Stimulated activated CD4-positive, alpha-beta T cell treated with anti-CD3 and anti-CD28 coated beads, Interleukin-12 subunit alpha, Interleukin-12 subunit beta, amount 100 ng/mL, for 4 hours (primary cell): ENCODE results near the gene TDRD1.

Experiments
- DNase-seq: peaks from one replicate; pipeline ENCODE4 v3.0.0-alpha.2; 2020

Gene TDRD1

DNA sequence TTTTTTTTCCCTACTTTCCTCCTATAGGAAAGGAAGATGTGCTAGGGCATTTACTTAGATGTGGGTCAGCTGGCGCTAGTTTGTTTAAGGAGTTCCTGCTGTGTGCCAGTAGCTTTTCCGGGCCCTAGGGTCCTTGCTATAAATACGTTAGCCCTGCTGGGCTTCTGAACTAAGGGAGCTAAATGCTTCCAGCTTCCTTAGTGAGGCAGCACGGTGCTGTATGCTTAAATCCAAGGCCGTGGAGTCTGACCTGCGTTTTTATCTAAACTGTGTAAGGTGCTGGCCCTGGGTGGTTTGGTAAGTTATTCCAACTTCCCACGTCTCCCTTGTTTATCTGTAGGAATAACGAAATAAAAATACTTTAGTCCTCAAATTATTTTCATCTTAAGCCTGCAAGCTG lies 594 bp downstream of the TDRD1 start:
- no peak for DNase-seq

DNA sequence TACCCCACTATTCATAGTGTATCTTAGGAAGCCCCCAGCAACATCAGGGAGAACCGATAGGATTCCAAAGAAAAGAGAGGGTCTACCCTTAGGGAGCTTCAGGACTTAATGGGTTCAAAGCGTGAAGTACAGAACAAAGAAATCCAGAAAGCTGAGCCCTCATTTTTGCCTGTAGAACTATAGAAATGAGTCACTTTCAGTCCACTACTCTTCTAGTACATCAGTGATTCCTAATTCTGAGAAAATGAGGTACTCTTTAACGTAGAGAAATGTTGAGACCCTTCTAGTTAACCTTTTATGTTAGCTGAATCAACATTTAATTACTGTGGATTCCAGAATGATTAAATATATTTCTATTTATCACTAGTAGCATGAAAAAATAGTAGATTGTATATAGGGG lies 1.8 kb downstream of the TDRD1 start:
- DNase-seq: no peak

DNA sequence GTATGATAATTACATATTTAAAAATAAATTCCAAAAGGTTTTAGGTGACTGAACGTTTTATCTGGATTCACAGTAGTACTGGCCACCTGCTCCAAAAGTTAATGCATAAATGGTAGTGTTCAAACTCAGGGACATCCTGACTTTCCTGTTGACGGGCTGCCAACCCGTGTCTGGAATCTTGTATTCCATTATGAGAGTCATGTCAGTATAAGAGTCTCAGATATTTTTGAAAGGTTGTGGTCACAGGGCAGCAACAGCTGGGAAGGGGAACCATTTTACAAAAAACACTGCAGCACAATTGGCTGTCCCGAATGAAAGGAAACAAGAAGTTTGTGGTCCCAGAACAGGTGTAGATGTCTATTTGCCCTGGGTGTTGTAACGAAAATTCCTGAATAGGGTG lies 2.8 kb downstream of the TDRD1 start:
- DNase-seq: no peak

DNA sequence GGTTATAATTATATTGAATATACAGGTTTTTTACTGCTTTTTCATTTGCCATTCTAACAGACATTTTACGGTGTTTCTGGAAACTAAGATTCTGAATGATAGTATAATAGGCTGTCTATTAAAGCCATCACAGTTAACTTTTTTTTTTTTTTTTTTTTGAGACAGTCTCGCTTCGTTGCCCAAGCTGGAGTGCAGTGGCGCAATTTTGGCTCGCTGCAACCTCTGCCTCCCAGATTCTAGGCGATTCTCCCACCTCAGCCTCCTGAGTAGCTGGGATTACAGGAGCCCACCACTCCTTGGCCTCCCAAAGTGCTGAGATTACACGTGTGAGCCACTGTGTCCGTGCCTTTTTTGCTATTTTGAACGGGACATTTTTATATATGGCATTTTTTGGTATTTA lies 4.4 kb downstream of the TDRD1 start:
- DNase-seq: no peak

DNA sequence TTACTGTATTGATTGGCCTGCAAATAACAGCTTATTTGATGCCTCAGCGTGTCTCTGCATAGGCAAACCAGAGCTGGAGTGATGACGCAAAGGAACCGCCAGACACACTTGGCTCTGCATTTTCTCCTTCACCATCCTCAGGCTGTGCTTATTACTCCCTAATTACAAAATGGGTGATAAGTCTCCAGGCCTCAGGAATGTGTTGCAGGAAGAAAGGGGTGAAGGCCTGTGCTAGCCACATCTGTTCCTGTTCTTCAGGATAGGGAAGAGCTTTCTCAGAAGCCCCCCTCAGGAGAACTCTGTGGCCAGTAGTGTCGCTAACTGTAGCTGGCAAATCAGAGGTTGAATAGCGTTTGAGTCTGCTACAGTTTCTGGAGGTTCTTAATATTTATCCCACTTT lies 5.1 kb downstream of the TDRD1 start:
- DNase-seq: no peak

DNA sequence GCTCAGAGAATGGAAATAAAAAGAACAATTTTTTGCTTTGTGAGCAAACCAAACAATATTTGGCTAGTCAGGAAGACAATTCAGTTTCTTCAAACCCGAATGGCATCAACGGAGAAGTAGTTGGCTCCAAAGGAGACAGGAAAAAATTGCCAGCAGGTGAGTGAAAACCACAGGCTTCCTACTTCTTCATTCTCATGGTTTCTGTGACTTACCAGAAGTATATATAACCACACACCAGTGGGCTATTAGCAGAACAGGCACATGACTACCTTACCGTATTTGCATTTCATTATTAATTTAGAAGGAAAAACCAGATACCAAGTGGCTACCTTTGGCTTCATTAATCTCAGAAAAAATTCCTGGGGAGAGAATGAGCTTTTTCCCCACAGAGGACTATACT lies 8.8 kb downstream of the TDRD1 start:
- no peak for DNase-seq

DNA sequence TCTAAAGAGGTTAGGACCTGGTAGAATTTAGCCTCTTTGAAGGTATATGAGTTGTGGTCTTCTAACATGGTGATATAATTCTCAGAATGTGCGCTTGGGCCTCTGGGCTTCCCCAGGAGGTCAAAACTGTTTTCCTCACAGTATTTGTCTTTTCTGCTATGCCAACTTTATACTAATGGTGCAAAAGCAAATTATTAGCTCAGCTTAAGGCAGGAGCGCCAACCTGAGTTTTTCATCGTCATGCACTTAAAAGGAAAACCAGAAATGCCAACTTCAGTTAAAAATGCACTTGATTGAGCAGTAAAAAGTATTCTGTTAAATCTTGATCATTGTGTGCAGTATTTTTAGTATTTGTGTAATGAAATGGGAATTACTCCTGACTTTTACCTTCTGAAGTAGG lies 9.7 kb downstream of the TDRD1 start:
- DNase-seq: no peak

DNA sequence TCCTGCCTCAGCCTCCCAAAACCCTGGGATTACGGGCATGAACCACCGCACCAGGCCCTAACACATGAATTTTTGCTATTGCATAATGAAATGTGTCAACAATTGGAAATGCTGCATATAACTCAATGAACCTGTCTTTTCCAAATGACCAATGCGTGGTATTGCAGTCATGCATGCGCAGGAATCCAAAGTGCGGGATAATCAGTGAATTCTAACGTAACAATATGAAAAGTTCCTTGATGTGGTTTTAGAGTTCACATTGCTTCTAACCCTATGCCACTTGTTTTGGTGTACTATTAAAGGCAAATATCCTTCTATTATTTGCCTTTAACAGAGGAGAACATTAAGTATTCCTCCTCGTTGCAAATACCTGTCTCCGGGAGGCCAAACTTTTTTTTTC lies 10.5 kb downstream of the TDRD1 start:
- no peak for DNase-seq

DNA sequence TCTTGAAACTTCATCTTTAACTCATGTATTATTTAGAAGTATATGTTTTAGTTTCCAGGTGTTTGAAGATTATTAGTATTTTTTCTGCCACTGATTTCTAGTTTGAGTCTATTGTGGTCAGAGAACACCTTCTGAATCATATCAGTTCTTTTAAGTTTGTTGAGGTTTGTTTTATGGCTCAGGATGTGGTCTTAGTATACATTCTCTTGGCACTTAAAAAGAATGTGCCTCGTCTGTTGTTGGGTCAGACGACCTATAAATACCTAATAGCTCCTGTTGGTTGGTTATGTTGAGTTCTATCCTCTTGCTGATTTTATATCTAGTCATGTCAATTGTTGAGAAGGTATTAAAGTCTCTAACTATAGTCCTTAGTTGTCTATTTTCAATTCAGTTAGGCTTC lies 15.9 kb downstream of the TDRD1 start:
- DNase-seq: no peak

DNA sequence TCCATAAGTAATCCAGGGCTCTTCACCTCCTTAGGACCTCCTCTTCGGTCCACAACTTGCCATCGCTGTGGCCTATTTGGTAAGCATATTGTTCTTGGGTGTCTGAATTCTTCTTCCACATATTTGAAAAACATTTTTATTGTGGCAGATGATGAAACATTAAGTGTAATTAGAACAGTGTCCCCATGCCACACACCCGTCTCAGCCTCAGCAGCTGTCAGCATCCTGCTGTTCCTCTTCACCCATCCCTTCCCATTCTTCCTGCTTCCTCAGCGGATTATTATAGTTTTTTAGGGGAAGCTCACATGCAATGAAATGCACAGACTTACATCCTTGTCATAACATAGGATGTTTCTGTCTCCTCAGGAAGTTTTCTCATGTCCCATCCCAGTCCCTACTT lies 20.1 kb downstream of the TDRD1 start:
- DNase-seq: no peak

DNA sequence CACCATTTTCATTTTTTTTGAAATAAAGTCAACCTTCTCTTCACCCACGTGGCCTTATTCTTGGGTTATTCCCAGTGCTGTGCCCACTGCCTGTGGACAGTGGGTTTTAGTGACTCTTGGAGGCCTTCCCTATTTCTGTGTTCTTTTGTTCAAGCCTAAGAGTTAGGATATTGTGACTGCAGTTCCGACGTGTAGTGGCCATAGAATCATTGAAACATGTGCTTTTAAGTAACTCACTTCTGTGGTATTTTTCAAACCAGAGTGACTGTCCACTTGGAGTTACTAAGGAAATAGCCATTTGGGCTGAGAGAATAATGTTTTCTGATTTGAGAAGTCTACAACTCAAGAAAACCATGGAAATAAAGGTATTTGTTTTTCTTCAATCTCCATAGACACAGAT lies 23.7 kb downstream of the TDRD1 start:
- DNase-seq: no peak

DNA sequence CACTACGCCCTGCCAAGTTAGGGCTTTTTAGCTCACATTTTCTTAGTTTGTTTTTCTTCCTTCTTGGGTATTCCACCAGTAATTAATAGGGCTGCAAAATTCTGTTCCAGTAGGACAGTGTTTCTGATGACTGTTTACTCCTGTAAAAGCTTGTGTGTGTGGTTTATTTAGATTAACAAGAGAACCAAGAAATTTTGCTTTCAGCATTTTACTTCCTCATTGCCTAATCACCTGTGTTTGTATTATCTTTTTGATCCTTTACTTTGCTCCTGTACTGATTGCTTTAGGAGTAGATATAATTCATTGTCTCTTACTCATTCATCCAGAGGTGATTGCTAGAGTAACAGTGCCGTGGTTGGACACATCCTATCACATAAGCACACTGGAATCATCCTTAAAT lies 27.7 kb downstream of the TDRD1 start:
- no peak for DNase-seq

DNA sequence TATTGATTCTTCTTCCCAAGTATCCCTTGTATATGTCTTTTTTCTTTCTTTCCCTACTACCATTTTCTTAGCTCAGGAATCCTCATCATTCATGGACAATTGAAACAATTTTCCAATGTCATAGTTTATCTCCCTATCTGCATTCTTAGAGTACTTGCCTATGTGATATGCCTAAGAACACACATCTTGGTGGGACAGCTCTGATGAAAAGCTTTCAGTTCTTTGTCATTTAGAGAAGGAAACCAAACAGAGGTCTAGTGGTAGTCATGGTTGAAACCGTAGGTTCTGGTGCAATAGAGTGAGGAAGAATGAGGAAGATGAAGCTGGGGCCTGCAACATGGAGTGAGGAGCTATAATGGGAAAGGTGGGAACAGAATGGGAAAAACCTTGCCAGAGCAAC lies 28.2 kb downstream of the TDRD1 start:
- no peak for DNase-seq

DNA sequence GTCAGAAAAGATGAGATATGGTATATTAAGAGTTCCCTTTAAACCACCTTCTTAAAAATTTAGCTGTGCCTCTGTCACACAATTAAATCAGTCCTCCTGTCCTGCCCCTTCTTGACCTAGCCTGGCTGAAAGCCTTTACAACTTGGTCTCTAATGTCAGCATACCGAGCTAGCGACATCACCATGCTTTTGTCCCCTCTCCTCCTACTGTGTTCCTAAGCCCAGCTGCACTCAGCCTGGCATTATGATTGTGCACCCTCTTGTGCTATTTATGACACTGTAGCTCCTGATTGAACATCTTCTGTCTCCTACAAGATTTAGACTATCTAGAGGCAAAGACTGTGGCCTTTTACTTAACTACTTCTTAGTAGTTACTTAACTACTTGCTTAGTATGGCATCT lies 29.2 kb downstream of the TDRD1 start:
- no peak for DNase-seq

DNA sequence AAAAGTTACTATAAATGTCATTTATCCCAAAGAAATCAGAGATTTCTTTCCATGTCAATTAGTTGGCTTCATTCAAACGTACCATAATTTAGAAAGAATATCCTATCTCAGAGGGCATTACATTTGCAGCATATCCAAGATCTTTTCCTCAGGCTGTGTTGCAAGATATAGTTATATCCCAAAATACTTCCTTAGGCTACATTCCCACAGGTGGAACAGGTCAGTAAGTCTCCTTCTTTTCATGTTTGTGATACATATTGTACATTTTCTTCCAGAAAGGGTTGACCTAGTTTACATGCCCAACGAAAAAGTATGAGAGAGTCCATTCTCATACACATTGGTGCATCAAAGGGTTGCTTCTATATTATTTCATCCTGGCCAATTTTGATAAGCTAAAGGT lies 33.0 kb downstream of the TDRD1 start:
- no peak for DNase-seq

DNA sequence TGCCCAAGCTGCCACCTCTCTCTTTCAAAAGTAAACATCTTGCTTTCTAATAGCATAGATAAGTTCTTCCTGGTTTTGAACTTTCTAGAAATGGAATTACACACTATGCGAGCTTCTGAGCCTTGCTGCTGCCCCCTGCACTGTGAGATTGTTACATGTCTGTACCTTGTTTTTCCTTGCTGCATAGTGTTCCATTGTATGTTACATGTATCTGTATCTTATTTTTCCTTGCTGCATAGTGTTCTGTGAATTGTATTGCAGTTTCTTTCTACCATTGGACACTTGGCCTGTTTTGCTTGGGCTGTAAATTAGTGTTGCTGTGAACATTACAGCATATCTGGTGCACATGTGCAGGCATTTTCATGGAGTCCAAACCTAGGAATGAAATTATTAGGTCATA lies 35.9 kb downstream of the TDRD1 start:
- no peak for DNase-seq

DNA sequence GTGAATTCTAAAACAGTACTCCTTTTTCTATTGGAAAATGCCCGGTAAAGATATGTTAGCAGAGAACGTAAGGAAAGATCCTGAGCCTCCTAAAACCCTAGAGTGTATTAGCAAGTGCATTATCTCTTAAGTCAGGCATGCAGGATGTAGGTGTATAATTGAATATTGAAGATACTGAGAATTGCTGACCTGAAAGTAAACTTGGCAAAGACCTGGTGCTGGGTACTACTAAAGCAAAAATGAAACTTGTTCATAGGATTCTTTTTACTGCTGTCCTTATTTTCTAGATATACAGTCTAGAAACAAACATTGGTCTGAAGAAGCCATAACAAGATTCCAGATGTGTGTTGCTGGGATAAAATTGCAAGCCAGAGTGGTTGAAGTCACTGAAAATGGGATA lies 41.1 kb downstream of the TDRD1 start:
- DNase-seq: no peak

DNA sequence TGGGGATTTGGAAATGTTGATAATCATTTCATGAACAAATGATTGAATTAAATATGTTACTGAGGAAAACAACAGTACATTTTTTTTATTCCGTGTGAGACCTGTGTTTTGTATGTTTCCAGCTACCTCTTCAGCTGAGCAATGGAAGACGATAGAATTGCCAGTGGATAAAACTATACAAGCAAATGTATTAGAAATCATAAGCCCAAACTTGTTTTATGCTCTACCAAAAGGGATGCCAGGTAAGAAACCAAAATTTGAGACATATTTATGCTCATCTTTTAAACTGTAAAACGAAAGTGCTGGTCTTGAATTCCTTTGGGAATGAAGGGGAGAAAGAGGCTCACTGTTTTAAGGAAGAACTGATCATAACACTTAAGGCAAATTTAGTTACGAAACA lies 42.1 kb downstream of the TDRD1 start:
- DNase-seq: no peak

DNA sequence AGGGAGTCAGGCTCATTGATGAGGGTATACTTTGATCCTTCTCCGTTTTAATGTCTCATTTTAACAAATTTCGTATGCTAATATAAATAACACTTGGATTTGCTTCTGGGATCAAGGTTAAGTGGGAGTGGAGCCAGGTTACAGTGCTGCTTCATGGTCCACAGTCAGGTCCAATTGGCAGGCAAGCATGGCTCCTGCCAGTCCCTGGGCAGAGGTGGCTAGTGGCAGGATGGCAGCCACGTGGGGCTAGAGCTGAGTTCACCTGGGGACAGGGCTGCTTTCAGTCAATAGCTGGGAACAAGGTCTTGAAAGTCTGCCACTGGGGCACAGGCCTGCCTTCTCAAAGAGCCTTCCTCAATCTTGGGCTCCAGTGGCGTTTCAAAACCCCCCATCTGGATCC lies 43.9 kb downstream of the TDRD1 start:
- DNase-seq: no peak

DNA sequence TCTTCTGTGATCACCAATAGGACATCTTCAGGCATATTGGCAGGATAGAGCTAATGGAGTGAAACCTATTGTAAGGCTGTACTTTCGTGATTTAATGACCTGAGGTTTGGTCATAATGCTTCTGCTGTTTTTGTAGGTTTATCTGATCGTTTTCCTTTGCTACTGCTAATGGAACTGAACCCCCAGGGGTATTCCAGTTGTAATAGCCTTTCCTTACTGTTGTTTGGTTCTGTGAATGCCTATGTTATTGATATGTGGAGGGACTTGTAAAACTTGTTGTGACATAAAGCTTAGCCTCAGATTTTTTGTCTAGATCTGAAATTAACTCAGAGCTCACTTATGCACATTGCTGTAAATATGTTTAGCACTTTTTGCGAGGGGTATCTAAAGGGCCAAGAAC lies 49.0 kb downstream of the TDRD1 start:
- no peak for DNase-seq

DNA sequence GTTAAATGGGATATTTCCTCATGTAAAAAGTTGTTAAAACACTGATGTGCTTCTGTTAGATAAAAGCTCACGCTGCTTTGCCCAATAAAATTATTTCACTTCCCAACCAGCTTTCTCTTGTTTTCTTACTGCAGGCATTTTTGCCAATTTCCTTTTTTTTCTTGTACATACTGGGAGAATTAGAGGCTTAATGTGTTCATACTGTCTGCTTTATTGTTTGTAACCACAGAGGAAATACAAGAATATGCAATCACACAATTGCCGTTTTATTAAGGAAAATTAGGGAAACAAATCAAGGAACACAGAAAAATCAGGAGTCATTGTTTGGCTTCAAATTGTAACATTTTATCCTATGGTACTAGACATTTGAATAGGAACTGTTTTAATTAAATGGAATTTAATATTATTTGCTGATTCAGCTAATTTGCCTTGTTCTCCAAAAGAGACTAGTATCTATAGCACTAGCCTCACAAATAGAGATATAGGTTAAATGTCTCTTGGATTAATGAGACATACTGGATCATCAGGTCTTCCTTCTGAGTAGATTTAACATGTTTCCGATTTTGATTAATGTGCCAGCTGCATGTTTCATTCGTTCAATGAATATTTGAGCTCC lies 53.5 kb downstream of the TDRD1 start:
- no peak for DNase-seq

DNA sequence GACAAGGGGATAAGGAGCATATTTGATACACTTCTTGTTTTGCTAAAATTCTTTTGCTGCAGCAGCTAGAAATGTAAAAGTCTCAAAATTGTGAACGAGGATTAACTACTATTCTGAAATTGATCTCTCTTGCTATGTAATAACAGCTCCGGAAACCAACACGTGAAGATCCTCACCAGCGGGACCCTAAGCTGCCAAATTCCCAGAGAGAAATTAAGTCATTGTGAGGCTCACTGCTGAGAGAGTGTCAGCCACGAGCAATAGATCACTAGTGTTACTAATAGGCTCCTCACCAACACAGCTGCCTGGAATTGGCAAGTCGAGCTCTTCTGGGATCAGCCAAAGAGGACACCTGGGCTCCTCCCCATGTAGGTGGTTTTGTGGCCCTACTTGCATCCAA lies 54.3 kb downstream of the TDRD1 start:
- DNase-seq: no peak

DNA sequence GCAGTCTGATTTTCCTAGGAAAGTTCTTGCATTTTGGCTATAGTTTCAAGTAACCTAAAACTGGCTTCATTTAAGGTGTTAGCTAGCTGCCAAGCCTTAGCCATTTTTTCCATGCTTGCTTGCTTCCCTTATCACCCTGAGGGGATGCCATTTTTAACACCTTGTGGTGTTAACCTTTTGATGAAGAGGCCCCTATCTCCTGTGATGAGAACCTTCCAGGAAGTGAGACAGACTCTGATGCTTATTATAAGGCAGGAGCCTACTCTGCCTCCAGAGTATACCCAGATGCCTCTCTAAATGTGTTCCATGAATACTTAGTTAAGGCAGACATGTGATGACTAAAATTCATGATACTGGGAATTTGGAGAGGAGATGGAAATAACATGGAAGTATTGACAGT lies 55.0 kb downstream of the TDRD1 start:
- DNase-seq: no peak

DNA sequence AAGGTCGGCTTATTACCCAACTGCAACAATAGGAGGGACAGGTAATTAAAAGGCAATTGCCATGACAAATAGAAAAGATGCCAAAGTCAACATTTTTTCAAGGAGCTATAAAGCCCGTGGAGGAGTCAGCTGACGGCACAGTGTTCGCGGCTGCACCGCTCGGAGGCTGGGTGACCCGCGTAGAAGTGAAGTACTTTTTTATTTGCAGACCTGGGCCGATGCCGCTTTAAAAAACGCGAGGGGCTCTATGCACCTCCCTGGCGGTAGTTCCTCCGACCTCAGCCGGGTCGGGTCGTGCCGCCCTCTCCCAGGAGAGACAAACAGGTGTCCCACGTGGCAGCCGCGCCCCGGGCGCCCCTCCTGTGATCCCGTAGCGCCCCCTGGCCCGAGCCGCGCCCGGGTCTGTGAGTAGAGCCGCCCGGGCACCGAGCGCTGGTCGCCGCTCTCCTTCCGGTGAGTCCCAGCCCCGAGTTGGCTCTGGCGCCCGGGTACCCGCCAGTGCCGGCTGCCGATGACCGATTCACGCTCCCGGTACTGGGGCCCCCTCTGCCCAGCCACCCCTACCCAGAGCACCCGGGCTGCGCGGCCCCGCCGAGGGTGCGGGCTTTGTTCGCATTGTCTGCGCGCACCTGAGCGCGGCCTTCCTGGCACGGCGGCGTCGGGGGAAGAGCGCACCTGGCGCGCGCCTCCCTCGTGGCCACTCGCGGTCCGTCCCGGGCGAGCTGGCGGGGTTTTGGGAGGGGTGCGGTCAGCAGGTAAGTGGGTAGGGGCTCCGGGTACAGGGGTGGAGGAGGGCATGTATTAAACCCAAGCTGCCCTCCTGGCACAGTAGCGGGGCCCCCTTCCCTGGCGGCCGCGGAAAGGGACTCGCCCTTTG lies 60.2 kb downstream of the TDRD1 start, which contains the start of gene VWA2:
TSS of gene VWA2 (plus strand) at position 138 of the 877 bp plus-strand sequence. CDS start 9,460 bp downstream, outside the sequence.
- peak; percentile 7 for DNase-seq

DNA sequence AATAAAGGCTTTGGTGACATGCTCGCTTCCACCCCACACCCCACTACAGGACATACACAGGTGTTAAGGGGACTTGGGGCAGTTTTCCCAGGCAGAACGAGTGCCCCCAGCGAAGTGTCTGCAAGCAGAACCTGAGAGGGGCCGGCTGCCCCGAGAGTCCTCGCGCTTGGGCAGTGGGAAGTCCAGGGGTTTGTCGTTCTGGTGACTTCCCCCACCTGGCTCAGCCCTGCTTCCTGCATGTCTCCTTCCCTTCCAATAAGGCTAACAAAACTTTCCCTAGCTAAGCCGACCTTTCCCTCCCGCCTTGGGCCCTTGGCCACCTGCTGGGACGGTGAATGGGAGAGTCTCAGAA lies 60.8 kb downstream of the TDRD1 start:
- no peak for DNase-seq
